CD4-positive, CD25-positive, alpha-beta regulatory T cell (primary cell): Measurements from ENCODE around the gene AUTS2. TPM values are rescaled to one million over a fixed set of nuclear protein-coding genes. Genes with fewer than 3 reads are reported as not detected.

Experiments
- ATAC-seq, 2 donors: fragments of 150-1000 bp; cut with Tn5 transposase; one replicate each; pipeline ENCODE4 v1.10.0; 2021; ENCODE audit warnings: low read depth in 2 of 2, moderate number of reproducible peaks in 2 of 2, moderate library complexity in 1 of 2
- DNase-seq, 3 donors: peaks; one replicate each; pipeline versions ENCODE4 v3.0.0 to v3.0.0-alpha.2; 2012 to 2022; ENCODE audit warnings: mixed read lengths in 1 of 3
- H3K27ac ChIP-seq: one replicate; pipeline ENCODE4 v1.7.0; 2013; ENCODE audit warnings: mild to moderate bottlenecking, low read length; ENCODE audit not compliant: insufficient read depth, poor library complexity, severe bottlenecking
- H3K27me3 ChIP-seq: one replicate; pipeline ENCODE4 v1.7.0; 2013; ENCODE audit warnings: low read length; ENCODE audit not compliant: control insufficient read depth, insufficient read depth
- H3K36me3 ChIP-seq: one replicate; pipeline ENCODE4 v1.7.0; 2013; ENCODE audit warnings: mild to moderate bottlenecking, low read length, moderate library complexity; ENCODE audit not compliant: control insufficient read depth, insufficient read depth
- H3K4me1 ChIP-seq: 2 replicates; pipeline ENCODE4 v1.7.0; 2013; ENCODE audit warnings: mild to moderate bottlenecking, low read length; ENCODE audit not compliant: insufficient read depth, control insufficient read depth, poor library complexity, severe bottlenecking
- H3K4me3 ChIP-seq: one replicate; pipeline ENCODE4 v1.7.0; 2013; ENCODE audit warnings: low read depth, mild to moderate bottlenecking, low read length, moderate library complexity
- H3K9me3 ChIP-seq, 2 experiments: 1 replicate in 1 of 2; 2 replicates in 1 of 2; pipeline ENCODE4 v1.7.0; 2013; ENCODE audit warnings: low read length in 2 of 2, mild to moderate bottlenecking in 1 of 2, moderate library complexity in 1 of 2; ENCODE audit not compliant: control insufficient read depth in 2 of 2
- H3K27ac Mint-ChIP-seq, 3 donors: one replicate each; pipeline ENCODE4 v1.8.0; 2020 to 2022; ENCODE audit warnings: mild to moderate bottlenecking in 3 of 3, mixed read lengths in 3 of 3, moderate library complexity in 2 of 3
- H3K27me3 Mint-ChIP-seq: one replicate; pipeline ENCODE4 v1.8.0; 2022; ENCODE audit warnings: mild to moderate bottlenecking, mixed read lengths
- H3K36me3 Mint-ChIP-seq: one replicate; pipeline ENCODE4 v1.8.0; 2020; ENCODE audit warnings: mixed read lengths
- H3K4me1 Mint-ChIP-seq, 4 donors: one replicate each; pipeline ENCODE4 v1.8.0; 2020 to 2022; ENCODE audit warnings: mixed read lengths in 4 of 4, mild to moderate bottlenecking in 1 of 4
- H3K4me3 Mint-ChIP-seq, 4 donors: one replicate each; pipeline ENCODE4 v1.8.0; 2020 to 2022; ENCODE audit warnings: mild to moderate bottlenecking in 4 of 4, mixed read lengths in 4 of 4, moderate library complexity in 3 of 4
- H3K9me3 Mint-ChIP-seq, 7 donors: one replicate each; pipeline ENCODE4 v1.8.0; 2020 to 2022; ENCODE audit warnings: mixed read lengths in 7 of 7, mild to moderate bottlenecking in 3 of 7, moderate library complexity in 2 of 7
- polyA plus RNA-seq, 4 donors: library from polyadenylated mRNA; unstranded; fragments of 300-500 nt; fragmentation: Illumina TruSeq; gene quantifications; one replicate each; pipeline ENCODE4 v1.2.3, GENCODE V29; 2021
- total RNA-seq: library from RNA; stranded (reverse); gene quantifications from one replicate; pipeline ENCODE4 v1.2.3, GENCODE V29; 2022

AUTS2 gene
- total and polyA plus RNA-seq, 5 donors from 2014 or later = 0.47 to 32.4 (median 0.74) TPM

DNA sequence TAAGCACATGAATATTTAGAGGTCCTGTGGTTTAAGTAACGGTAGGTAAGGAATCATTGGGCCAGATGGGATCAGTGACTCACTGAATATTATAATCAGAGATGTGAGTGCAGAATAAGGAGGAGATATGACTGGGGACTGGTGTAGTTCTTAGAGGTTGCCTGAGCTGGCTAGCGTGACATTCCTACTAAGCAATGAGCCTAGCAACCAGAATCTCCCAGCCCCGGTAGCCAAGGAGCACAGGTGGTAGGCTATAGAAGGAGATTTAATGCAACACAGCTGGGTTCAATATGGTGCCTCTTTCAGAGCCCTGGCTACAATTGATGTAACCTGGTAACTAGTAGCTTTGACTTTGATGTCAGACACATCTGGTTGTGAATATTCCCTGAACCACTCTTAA lies 641.6 kb downstream of the AUTS2 start:
- ATAC-seq = no peak
- Histone ChIP-seq H3K4me1 (no peaks in the 10 kb centered on the region), H3K36me3 (no peaks in the 10 kb centered on the region), H3K4me3 (no peak overlapping the region), H3K27me3 (no peaks in the 10 kb centered on the region), H3K9me3 (no peaks in the 10 kb centered on the region), H3K27ac (no peak overlapping the region)
- Mint-ChIP-seq H3K4me1 (no peaks in the 10 kb centered on the region), H3K36me3 (no peaks in the 10 kb centered on the region), H3K4me3 (no peak overlapping the region), H3K9me3 (peaks cover 2 to 10% (median 4%) of the 10 kb centered on the region in 7 donors), H3K27ac (no peak overlapping the region), H3K27me3 (no peaks in the 10 kb centered on the region)
- no peak for DNase-seq

DNA sequence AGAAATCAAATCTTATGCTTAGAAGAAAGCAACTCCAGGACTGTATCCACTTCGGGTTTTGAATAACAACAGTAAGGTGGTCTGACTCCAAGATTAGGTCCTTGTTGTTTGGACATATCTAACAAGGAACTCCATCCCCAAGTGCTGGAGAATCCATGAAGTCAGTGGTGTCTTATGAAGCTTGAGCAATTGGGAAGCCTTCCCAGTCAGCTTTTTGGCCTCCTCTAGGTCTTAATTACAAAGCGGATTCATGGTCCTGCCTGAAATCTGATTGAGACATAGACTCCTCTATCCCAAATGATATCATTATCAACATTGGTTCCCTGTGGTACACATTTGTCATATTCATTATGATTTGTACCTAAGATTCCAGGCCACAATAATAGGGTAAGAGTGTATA lies 642.6 kb downstream of the AUTS2 start:
- no peak for ATAC-seq
- Mint-ChIP-seq H3K4me1 (no peaks in the 10 kb centered on the region), H3K9me3 (peaks cover under 1 to 9% (median 4%) of the 10 kb centered on the region in 7 donors), H3K4me3 (no peak overlapping the region), H3K27me3 (no peaks in the 10 kb centered on the region), H3K36me3 (no peaks in the 10 kb centered on the region), H3K27ac (no peak overlapping the region)
- H3K27me3 ChIP-seq = no peaks in the 10 kb centered on the region
- H3K36me3 ChIP-seq = no peaks in the 10 kb centered on the region
- H3K4me3 ChIP-seq = no peak overlapping the region
- H3K27ac ChIP-seq = no peak overlapping the region
- no peak for DNase-seq
- H3K4me1 ChIP-seq = no peaks in the 10 kb centered on the region
- no peaks in the 10 kb centered on the region for H3K9me3 ChIP-seq

DNA sequence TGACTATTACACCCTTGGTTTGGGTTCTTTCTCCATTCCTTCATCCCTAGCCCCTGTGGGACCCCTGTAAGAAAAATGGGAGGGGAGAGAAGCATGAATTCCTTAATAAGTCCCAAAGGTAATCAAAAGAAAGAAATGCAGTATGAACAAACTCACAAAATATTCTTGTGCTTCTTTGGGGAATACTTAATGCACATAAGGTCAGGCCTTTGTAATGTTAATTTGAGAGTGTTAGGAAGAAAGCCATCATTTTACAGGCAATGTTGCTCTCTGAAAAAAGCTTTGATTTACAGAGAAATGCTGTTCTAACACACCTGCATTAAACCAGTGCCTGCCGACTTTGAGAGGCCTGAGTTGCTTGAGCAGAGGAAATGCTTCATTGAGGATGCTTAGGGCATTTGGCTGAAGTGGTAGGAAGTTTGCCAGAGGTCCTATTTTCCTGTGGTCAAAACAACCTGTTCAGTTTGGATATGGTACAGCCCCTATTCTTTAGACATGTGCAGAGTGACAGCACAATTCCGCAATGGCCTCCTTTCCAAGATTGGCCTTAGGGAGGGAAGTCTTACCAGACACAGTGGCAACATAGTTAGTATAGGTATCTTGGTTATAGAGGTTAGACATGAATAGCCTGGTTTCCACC lies 643.4 kb downstream of the AUTS2 start:
- Mint-ChIP-seq H3K4me1 (no peaks in the 10 kb centered on the region), H3K4me3 (no peak overlapping the region)

DNA sequence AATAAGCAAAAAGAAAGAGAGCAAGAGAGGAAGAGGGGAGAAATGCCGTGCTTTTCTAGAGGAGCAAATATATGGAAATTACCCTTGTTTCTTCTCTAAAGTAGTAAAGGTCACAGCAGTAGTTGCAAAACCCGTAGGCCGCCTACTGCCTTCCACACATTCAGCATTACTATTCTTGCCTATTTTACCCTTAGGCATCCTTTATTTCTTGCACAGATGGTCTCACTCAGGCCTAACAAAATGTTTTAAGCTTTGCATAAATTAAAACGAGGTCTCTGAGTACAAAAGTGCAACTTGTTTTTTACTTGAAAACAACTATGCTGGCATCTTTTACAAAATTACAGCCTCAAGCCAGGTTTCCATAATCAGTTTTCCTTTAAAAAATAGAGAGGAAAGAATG lies 644.6 kb downstream of the AUTS2 start:
- Mint-ChIP-seq H3K9me3 (peaks cover 0 to 8% (median 4%) of the 10 kb centered on the region in 7 donors), H3K4me3 (no peak overlapping the region), H3K27me3 (no peaks in the 10 kb centered on the region), H3K27ac (no peak overlapping the region), H3K4me1 (no peaks in the 10 kb centered on the region), H3K36me3 (no peaks in the 10 kb centered on the region)
- H3K27ac ChIP-seq = no peak overlapping the region
- H3K4me3 ChIP-seq = no peak overlapping the region
- DNase-seq = no peak
- H3K27me3 ChIP-seq = no peaks in the 10 kb centered on the region
- H3K4me1 ChIP-seq = no peaks in the 10 kb centered on the region
- H3K36me3 ChIP-seq = no peaks in the 10 kb centered on the region
- no peaks in the 10 kb centered on the region for H3K9me3 ChIP-seq
- no peak for ATAC-seq

More for the DNA sequence above, 643.4 kb downstream of the AUTS2 start:
- no peaks in the 10 kb centered on the region for H3K27me3 Mint-ChIP-seq
- Histone ChIP-seq H3K4me1 (no peaks in the 10 kb centered on the region), H3K36me3 (no peaks in the 10 kb centered on the region), H3K27ac (no peak overlapping the region), H3K9me3 (no peaks in the 10 kb centered on the region), H3K4me3 (no peak overlapping the region), H3K27me3 (no peaks in the 10 kb centered on the region)
- H3K27ac Mint-ChIP-seq = no peak overlapping the region
- DNase-seq (no peak), ATAC-seq (no peak)
- H3K9me3 Mint-ChIP-seq = peaks cover 0 to 8% (median 4%) of the 10 kb centered on the region in 7 donors
- no peaks in the 10 kb centered on the region for H3K36me3 Mint-ChIP-seq

DNA sequence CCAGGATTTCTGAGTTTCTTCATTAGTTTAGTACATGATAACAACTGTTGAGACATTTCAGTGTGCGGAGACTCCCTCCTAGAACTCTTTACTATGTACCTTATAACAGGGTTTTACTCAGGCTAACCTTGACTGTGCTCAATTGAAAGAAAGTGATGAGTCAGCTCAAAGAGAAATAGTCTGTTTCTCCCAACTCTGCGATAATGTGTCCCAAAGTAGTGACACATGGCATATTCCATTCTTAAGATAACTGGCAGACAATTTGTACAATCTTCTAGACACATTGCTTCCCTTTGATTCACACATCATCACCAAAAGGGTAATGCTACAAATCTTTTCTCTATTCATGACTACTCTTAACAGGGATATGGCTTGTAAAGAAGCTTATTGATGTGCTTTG lies 645.2 kb downstream of the AUTS2 start:
- H3K27me3 ChIP-seq = no peaks in the 10 kb centered on the region
- DNase-seq = no peak
- no peak overlapping the region for H3K4me3 ChIP-seq
- Mint-ChIP-seq H3K36me3 (no peaks in the 10 kb centered on the region), H3K27me3 (no peaks in the 10 kb centered on the region), H3K4me1 (no peaks in the 10 kb centered on the region), H3K4me3 (no peak overlapping the region), H3K27ac (no peak overlapping the region), H3K9me3 (peaks cover 0 to 9% (median 6%) of the 10 kb centered on the region in 7 donors)
- no peaks in the 10 kb centered on the region for H3K4me1 ChIP-seq
- H3K27ac ChIP-seq = no peak overlapping the region
- no peak for ATAC-seq
- no peaks in the 10 kb centered on the region for H3K9me3 ChIP-seq
- H3K36me3 ChIP-seq = no peaks in the 10 kb centered on the region

DNA sequence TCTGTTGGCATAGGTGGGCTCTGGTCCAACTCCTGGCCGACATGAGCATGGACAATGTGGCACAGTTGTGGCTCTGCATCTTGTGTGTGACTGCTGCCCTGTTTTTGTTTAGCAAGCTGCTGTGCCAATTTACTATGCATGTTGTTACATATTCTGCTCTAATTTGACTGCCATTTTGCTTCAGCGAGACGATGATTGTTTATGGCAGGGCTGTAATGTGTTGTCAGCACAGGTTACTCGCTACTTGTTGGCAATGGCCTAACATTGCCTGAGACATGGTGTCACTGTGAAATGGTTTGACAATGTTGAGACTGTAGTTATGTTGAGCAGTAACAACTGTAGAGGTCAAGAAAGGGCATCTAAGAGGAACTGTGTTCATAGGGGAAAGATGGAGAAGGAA lies 659.6 kb downstream of the AUTS2 start:
- H3K36me3 ChIP-seq = no peaks in the 10 kb centered on the region
- no peaks in the 10 kb centered on the region for H3K9me3 ChIP-seq
- H3K36me3 Mint-ChIP-seq = no peaks in the 10 kb centered on the region
- no peak overlapping the region for H3K27ac Mint-ChIP-seq
- H3K4me3 Mint-ChIP-seq = no peak overlapping the region
- no peaks in the 10 kb centered on the region for H3K4me1 Mint-ChIP-seq
- DNase-seq (no peak), ATAC-seq (no peak)
- H3K4me1 ChIP-seq = no peaks in the 10 kb centered on the region
- H3K9me3 Mint-ChIP-seq = peaks cover 1 to 8% (median 4%) of the 10 kb centered on the region in 7 donors
- H3K27me3 ChIP-seq = no peaks in the 10 kb centered on the region
- H3K4me3 ChIP-seq = no peak overlapping the region
- H3K27ac ChIP-seq = no peak overlapping the region
- no peaks in the 10 kb centered on the region for H3K27me3 Mint-ChIP-seq

DNA sequence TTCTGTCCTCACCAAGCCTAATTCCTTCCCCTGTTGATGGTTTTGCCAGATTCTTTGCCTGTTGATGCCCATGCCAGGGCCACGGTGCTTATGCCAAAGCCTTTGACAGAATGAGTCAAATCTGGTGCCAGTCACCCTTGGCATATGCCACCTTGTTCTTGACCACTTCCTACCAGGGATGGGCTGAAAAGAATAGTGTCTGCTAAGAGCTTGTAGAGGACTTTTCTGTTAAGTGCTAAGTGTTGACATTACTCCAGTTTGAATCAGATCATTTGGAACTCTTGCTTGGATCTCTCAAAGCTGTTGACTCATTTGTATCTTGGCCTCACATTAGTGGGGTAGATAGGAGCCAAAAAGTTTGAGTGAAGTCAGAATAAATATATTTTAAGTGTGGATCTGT lies 661.2 kb downstream of the AUTS2 start:
- peaks cover 1 to 8% (median 4%) of the 10 kb centered on the region in 7 donors for H3K9me3 Mint-ChIP-seq
- ATAC-seq (no peak), DNase-seq (no peak)
- H3K36me3 ChIP-seq = no peaks in the 10 kb centered on the region
- no peaks in the 10 kb centered on the region for H3K27me3 Mint-ChIP-seq
- H3K4me3 ChIP-seq = no peak overlapping the region
- H3K4me1 ChIP-seq = no peaks in the 10 kb centered on the region
- H3K36me3 Mint-ChIP-seq = no peaks in the 10 kb centered on the region
- H3K27ac Mint-ChIP-seq = no peak overlapping the region
- H3K27ac ChIP-seq = no peak overlapping the region
- H3K4me1 Mint-ChIP-seq = no peaks in the 10 kb centered on the region
- no peaks in the 10 kb centered on the region for H3K27me3 ChIP-seq
- H3K9me3 ChIP-seq = no peaks in the 10 kb centered on the region
- H3K4me3 Mint-ChIP-seq = no peak overlapping the region

DNA sequence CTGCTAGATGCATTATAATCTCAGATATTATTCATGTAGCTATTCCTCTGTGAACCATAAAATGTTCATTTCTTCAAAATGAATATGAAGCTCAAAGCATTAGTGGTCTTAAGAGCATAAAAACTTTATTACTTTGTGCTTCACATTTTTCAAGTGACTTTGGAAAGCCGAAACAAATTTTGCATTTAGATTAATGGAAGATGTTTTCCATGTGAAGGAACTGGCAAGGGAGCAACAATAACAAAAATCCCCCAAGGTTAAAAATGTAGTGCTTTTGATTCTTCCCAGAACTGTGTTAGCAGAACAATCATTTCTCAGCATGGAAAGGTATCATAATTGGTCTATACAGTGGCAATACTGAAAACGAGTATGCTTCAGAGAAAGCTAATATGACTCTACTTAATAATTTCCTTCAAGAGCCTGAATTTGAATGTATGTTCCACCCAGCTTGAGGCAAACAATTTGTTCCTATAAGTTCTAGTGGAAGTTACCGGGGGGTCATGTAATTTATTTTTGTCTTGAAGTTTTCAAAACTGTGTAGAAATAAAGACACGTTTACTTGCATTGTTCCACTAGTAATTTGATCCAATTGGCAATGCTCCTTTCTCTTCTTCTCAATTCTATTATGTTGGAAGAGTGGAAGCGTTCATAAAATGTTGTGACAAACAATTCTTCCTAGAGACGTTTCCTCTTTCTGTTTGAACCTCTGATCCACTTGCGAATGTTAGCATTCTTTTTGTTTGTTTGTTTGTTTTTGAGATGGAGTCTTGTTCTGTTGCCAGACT lies 665.4 kb downstream of the AUTS2 start:
- Mint-ChIP-seq H3K27ac (no peak overlapping the region), H3K4me3 (no peak overlapping the region), H3K27me3 (no peaks in the 10 kb centered on the region), H3K4me1 (no peaks in the 10 kb centered on the region), H3K36me3 (no peaks in the 10 kb centered on the region), H3K9me3 (peaks cover 0 to 6% (median 2%) of the 10 kb centered on the region in 7 donors)
- no peak overlapping the region for H3K4me3 ChIP-seq
- ATAC-seq = no peak
- no peaks in the 10 kb centered on the region for H3K27me3 ChIP-seq
- H3K36me3 ChIP-seq = no peaks in the 10 kb centered on the region
- no peaks in the 10 kb centered on the region for H3K9me3 ChIP-seq
- H3K4me1 ChIP-seq = no peaks in the 10 kb centered on the region
- no peak for DNase-seq
- H3K27ac ChIP-seq = no peak overlapping the region
